Measurements from ENCODE around the gene TXNDC11.

GRCh38 chr16:11679941-11680911 is 62.4 kb downstream of the TXNDC11 start:
- TF ChIP-seq MXD1 (CRISPR knock-in tag; IDR thresholded peaks at IDR 0.05; ENCODE audit: borderline replicate concordance, poor library complexity, severe bottlenecking) (no peak), POLR2H (tag; IDR thresholded peaks at IDR 0.05; ENCODE audit: low read depth) (no peak), SIN3B (IDR thresholded peaks at IDR 0.05; ENCODE audit: low read depth) (no peak)
- TF ChIP-seq, protein P1, sequence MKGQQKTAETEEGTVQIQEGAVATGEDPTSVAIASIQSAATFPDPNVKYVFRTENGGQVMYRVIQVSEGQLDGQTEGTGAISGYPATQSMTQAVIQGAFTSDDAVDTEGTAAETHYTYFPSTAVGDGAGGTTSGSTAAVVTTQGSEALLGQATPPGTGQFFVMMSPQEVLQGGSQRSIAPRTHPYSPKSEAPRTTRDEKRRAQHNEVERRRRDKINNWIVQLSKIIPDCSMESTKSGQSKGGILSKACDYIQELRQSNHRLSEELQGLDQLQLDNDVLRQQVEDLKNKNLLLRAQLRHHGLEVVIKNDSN (CRISPR knock-in tag; IDR thresholded peaks at IDR 0.05): no peak
